Caco-2 (cell line): Measurements from ENCODE around the gene ZNF146. TPM values are rescaled to one million over a fixed set of nuclear protein-coding genes. Genes with fewer than 3 reads are reported as not detected.

Experiments used
- total RNA-seq: library from RNA; stranded (reverse); gene quantifications from 2 replicates; pipeline ENCODE4 v1.2.3, GENCODE V29; 2022

The ZNF146 gene
- total RNA-seq, 1 experiment from 2014 or later = 76.4 TPM

Other genes starting within 250 kb of the ZNF146 start
- gene SDHAF1, start 219.9 kb upstream of the ZNF146 start, total RNA-seq = 26.2 and 28.1 TPM in 2 replicates
- gene SYNE4, start 206.3 kb upstream of the ZNF146 start, total RNA-seq = 42.5 and 48.5 TPM in 2 replicates
- gene ALKBH6, start 200.9 kb upstream of the ZNF146 start, total RNA-seq = 29.4 and 30.8 TPM in 2 replicates
- gene CLIP3, start 182.2 kb upstream of the ZNF146 start, total RNA-seq = 1.7 and 2.2 TPM in 2 replicates
- gene THAP8, start 160.8 kb upstream of the ZNF146 start, total RNA-seq = 7.6 and 8.8 TPM in 2 replicates
- gene WDR62, start 160.2 kb upstream of the ZNF146 start, total RNA-seq = 30.6 and 32.9 TPM in 2 replicates
- gene OVOL3, start 104.0 kb upstream of the ZNF146 start, total RNA-seq = not detected in 2 replicates
- 121 and 129 TPM in 2 replicates for gene POLR2I, start 100.2 kb upstream of the ZNF146 start, total RNA-seq
- 173 and 191 TPM in 2 replicates for gene TBCB, start 99.6 kb upstream of the ZNF146 start, total RNA-seq
- 480 and 489 TPM in 2 replicates for gene CAPNS1, start 75.0 kb upstream of the ZNF146 start, total RNA-seq
- gene COX7A1, start 62.7 kb upstream of the ZNF146 start, total RNA-seq = not detected in 2 replicates
- 3.8 and 4.1 TPM in 2 replicates for gene ZNF565, start 441 bp upstream of the ZNF146 start, total RNA-seq
- gene ZFP14, start 164.1 kb downstream of the ZNF146 start, total RNA-seq = 3.5 and 4.0 TPM in 2 replicates
- gene ZFP82, start 203.5 kb downstream of the ZNF146 start, total RNA-seq = 3.6 and 3.7 TPM in 2 replicates